Measurements from ENCODE around the gene PRKN.

DNA sequence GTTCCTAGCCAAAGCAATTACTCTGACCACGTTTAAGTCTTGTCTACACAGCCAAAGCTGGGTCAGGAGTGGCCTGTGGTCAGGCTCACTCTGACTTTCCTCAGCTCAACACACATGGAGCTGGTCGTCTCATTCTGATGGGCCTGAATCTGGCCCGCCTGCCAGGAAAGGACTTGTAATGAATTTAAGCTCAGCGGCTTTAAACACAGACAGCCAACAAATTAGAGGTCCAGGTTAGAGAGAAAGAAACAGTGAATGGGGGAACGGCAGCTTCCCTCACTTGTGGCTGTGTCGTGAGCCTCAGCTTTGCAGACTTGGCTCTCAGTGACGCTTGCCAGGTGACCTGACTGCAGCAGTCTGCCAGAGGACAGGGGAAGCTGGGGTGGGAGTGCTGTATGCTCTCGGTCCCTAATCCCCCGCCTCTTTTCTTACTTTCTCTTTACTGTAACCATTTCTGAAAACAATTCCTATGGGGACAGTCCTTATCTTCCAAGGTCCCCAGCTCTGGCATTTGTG, 1331.8 kb downstream of the PRKN start:
- TF ChIP-seq, protein P1, sequence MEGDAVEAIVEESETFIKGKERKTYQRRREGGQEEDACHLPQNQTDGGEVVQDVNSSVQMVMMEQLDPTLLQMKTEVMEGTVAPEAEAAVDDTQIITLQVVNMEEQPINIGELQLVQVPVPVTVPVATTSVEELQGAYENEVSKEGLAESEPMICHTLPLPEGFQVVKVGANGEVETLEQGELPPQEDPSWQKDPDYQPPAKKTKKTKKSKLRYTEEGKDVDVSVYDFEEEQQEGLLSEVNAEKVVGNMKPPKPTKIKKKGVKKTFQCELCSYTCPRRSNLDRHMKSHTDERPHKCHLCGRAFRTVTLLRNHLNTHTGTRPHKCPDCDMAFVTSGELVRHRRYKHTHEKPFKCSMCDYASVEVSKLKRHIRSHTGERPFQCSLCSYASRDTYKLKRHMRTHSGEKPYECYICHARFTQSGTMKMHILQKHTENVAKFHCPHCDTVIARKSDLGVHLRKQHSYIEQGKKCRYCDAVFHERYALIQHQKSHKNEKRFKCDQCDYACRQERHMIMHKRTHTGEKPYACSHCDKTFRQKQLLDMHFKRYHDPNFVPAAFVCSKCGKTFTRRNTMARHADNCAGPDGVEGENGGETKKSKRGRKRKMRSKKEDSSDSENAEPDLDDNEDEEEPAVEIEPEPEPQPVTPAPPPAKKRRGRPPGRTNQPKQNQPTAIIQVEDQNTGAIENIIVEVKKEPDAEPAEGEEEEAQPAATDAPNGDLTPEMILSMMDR (IDR thresholded peaks at IDR 0.05; ENCODE audit: low read depth, low read length) = no peak
- TF ChIP-seq POLR2A (IDR thresholded peaks at IDR 0.05; ENCODE audit: extremely low read depth, insufficient read length) = no peak
